Naive thymus-derived CD8-positive, alpha-beta T cell (primary cell): ENCODE data around the gene ULK4. TPM values are rescaled to one million over a fixed set of nuclear protein-coding genes. Genes with fewer than 3 reads are reported as not detected.

ENCODE experiments used
- ATAC-seq, 2 donors: fragments of 150-1000 bp; cut with Tn5 transposase in 1 of 2; sonication (Bioruptor Pico), chemical (Tn5 transposase) in 1 of 2; 1 replicate in 1 of 2; 2 replicates in 1 of 2; pipeline ENCODE4 v1.10.0; 2021; ENCODE audit warnings: mild to moderate bottlenecking in 2 of 2, moderate library complexity in 2 of 2
- POLR2A ChIA-PET: fragments of 350-600 bp; sonication (Branson Sonifier 250); formaldehyde crosslinking; loops from one replicate; lab custom pipeline; 2021; ENCODE audit warnings: antibody characterized with exemption; lab: Charles Lee
- DNase-seq, 10 donors: peaks; one replicate each; pipeline versions ENCODE4 v3.0.0 to v3.0.0-alpha.2; 2020 to 2022
- H3K27ac Mint-ChIP-seq, 10 donors: one replicate each; pipeline ENCODE4 v1.8.0; 2020 to 2022; ENCODE audit warnings: mild to moderate bottlenecking in 10 of 10, mixed read lengths in 10 of 10, moderate library complexity in 4 of 10, inconsistent platforms in 1 of 10
- H3K27me3 Mint-ChIP-seq, 5 donors: one replicate each; pipeline ENCODE4 v1.8.0; 2021 to 2022; ENCODE audit warnings: mixed read lengths in 5 of 5
- H3K36me3 Mint-ChIP-seq, 3 donors: one replicate each; pipeline ENCODE4 v1.8.0; 2020 to 2022; ENCODE audit warnings: mixed read lengths in 3 of 3, mild to moderate bottlenecking in 2 of 3, inconsistent platforms in 1 of 3
- H3K4me1 Mint-ChIP-seq, 4 donors: one replicate each; pipeline ENCODE4 v1.8.0; 2021 to 2022; ENCODE audit warnings: mixed read lengths in 4 of 4
- H3K4me3 Mint-ChIP-seq, 10 donors: one replicate each; pipeline ENCODE4 v1.8.0; 2020 to 2022; ENCODE audit warnings: mild to moderate bottlenecking in 10 of 10, mixed read lengths in 10 of 10, moderate library complexity in 6 of 10, inconsistent platforms in 1 of 10
- H3K9me3 Mint-ChIP-seq, 9 donors: one replicate each; pipeline ENCODE4 v1.8.0; 2020 to 2022; ENCODE audit warnings: mixed read lengths in 9 of 9, mild to moderate bottlenecking in 3 of 9, inconsistent platforms in 1 of 9, moderate library complexity in 1 of 9
- polyA plus RNA-seq, 3 donors: library from polyadenylated mRNA; unstranded; fragments of 300-500 nt; fragmentation: Illumina TruSeq; gene quantifications; one replicate each; pipeline ENCODE4 v1.2.3, GENCODE V29; 2021
- total RNA-seq, 8 experiments: library from RNA in 2 of 8; stranded (reverse) in 2 of 8; gene quantifications; one replicate each; pipeline ENCODE4 v1.2.3 and lab custom pipeline; 2021 to 2026

Gene ULK4
- total and polyA plus RNA-seq, 5 experiments from 2014 or later, result 6.6 to 16.8 (median 10.7) TPM

DNA sequence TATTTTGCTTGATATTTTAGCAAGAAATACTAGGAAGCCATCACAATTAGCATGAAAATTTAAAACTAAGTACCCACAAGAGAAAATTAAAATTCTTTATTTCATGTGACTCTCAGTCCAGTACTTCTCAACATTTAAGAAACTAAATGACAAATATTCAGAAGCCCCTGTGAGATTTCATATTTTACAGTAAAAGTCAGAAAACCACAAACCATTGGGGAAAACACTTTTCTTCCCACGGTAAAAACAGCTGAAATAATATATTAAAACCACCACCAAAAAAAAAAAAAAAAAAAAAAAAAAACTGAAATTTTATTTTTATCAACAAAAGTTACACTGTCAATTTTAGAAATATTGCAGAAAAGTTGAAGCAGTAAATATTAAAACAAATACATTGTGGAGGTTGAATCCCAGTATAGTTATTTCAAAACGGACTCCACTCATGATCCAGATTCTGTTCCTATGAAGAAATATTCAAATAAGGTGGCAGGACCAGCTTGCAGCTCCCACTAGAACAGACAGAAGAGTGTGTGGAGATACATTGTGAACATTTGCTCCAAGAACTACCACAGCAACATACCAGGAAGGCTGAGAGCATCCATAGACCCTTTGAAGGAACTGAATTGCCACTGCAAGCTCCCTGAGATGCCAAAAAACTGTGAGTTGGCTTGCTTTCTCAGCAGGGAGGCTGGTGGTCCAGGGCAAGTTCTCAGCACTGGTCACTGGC, 454.4 kb downstream of the ULK4 start:
- no peak overlapping the region for H3K27ac Mint-ChIP-seq
- no peak overlapping the region for H3K4me3 Mint-ChIP-seq
- no peaks in the 10 kb centered on the region for H3K27me3 Mint-ChIP-seq
- POLR2A ChIA-PET, result no interaction called here
- H3K36me3 Mint-ChIP-seq, result peaks cover 7 to 42% (median 37%) of the 10 kb centered on the region in 3 donors
- no peaks in the 10 kb centered on the region for H3K4me1 Mint-ChIP-seq
- DNase-seq (no peak), ATAC-seq (no peak)
- peaks cover 7 to 50% (median 43%) of the 10 kb centered on the region in 9 donors for H3K9me3 Mint-ChIP-seq

DNA sequence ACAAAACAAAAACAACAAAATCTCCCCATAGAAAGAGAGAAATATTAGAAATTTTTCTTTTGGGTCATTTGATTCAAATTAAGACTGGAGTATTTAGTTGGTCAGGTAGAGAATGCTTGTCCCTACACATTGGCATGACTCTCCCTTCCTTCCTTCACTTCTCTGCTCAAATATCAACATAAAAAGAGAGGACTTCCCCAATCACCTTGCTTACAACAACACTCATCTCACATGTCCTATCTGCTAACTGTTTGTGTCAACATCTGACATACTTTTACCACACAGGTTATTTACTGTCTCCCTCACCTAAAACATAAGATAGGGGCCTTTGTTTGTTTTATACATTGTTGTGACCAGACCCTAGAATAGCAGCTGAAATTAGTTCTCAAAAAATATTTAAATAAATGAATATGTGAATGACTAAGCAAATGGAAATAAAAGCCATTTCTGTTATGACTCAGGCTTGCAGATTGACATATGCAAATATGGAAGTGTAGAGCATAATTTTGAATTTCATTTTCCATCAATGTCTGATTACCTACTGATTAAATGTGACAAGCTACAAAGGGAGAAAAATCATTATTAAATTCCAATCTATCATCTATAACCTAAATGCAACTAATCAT, 457.8 kb downstream of the ULK4 start:
- peaks cover 2 to 18% (median 10%) of the 10 kb centered on the region in 9 donors for H3K9me3 Mint-ChIP-seq
- POLR2A ChIA-PET, result no interaction called here

DNA sequence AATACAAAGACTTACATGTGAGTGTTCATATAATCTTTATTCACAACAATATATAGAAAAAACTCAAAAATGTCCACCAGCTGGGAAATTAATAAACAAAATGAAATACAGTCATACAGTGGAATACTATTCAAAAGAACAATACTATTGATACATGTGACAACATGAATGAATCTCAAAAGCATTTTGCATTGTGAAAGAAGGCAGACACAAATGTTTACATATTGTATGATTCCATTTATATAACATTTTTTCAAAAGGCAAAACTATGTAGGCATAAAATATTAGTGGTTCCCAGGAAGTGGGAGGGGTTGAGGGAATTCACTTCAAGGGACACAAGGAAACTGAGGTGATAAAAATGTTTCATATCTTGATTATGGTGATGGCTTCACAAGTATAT, 459.4 kb downstream of the ULK4 start:
- ATAC-seq (no peak), DNase-seq (no peak)
- Mint-ChIP-seq H3K9me3 (peaks cover 0 to 2% (median 0%) of the 10 kb centered on the region in 9 donors), H3K4me1 (no peaks in the 10 kb centered on the region), H3K36me3 (no peaks in the 10 kb centered on the region), H3K4me3 (no peak overlapping the region), H3K27ac (no peak overlapping the region), H3K27me3 (no peaks in the 10 kb centered on the region)
- POLR2A ChIA-PET, result no interaction called here

More for the DNA sequence above, 457.8 kb downstream of the ULK4 start:
- no peak for ATAC-seq
- no peak for DNase-seq
- no peak overlapping the region for H3K27ac Mint-ChIP-seq
- H3K4me3 Mint-ChIP-seq, result no peak overlapping the region
- H3K36me3 Mint-ChIP-seq, result peaks cover 7 to 10% (median 10%) of the 10 kb centered on the region in 3 donors
- no peaks in the 10 kb centered on the region for H3K4me1 Mint-ChIP-seq
- H3K27me3 Mint-ChIP-seq, result no peaks in the 10 kb centered on the region

DNA sequence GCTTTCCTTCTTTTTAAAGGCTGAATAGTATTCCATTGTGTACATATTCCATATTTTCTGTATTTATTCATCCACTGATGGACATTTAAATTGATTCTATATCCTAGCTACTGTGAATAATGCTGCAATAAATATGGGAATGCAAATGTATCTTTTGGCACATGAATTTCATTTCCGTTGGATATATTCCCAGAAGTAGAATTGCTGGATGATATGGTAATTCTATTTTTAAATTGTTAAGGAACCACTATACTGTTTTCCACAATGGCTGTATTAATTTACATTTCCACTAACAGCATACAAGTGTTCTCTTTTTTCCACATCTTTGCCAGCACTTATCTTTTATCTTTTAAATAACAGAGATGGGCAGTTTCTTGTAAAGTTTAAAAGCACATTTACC, 459.9 kb downstream of the ULK4 start:
- no peaks in the 10 kb centered on the region for H3K27me3 Mint-ChIP-seq
- ATAC-seq (no peak), DNase-seq (no peak)
- no peaks in the 10 kb centered on the region for H3K36me3 Mint-ChIP-seq
- H3K4me1 Mint-ChIP-seq, result no peaks in the 10 kb centered on the region
- H3K27ac Mint-ChIP-seq, result no peak overlapping the region
- no peaks in the 10 kb centered on the region for H3K9me3 Mint-ChIP-seq
- POLR2A ChIA-PET, result no interaction called here
- H3K4me3 Mint-ChIP-seq, result no peak overlapping the region

DNA sequence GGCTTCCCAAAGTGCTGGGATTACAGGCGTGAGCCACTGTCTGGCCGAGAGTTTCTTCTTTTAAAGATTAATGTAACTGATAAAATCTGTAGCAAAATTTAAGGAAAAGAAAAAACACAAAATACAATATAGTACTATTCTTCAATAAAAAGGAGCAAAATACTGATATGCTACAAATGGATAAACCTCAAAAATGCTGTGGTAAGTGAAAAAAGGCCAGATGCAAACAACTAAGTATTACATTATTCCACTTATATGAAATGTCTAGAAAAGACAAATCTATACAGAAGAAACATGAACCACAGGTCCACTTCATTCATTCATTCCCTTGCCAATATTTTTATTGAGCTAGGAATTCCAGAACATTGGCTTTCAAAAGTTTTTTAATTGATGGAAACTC, 463.1 kb downstream of the ULK4 start:
- H3K36me3 Mint-ChIP-seq, result peaks cover 0 to 10% (median 6%) of the 10 kb centered on the region in 3 donors
- H3K27ac Mint-ChIP-seq, result no peak overlapping the region
- no peak for DNase-seq
- H3K9me3 Mint-ChIP-seq, result peaks cover 0 to 3% (median 0%) of the 10 kb centered on the region in 9 donors
- no peak for ATAC-seq
- H3K4me1 Mint-ChIP-seq, result no peaks in the 10 kb centered on the region
- no peak overlapping the region for H3K4me3 Mint-ChIP-seq
- H3K27me3 Mint-ChIP-seq, result no peaks in the 10 kb centered on the region
- POLR2A ChIA-PET, result no interaction called here

DNA sequence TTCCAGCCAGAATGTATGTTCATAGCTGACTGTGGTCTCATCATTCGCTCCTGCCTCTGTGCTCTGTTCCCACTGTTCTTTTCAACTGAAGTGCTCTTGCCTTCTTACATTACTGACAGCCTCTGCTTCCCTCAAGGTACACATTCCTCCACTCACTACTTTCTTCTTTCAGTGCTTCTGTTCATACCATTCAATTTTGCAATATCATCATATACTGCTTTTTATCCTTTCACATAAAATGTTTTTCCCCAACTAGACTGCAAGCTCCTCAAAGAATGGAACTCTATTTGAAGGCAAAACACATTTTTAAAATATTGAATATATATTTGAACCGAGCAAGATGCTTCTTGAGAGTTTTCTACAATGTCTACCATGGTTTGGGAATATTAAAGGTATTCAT, 471.5 kb downstream of the ULK4 start:
- ATAC-seq, result no peak
- no peaks in the 10 kb centered on the region for H3K27me3 Mint-ChIP-seq
- DNase-seq, result no peak
- peaks cover 0 to 1% (median 0%) of the 10 kb centered on the region in 3 donors for H3K36me3 Mint-ChIP-seq
- no peak overlapping the region for H3K27ac Mint-ChIP-seq
- POLR2A ChIA-PET, result no interaction called here
- H3K9me3 Mint-ChIP-seq, result peaks cover 0 to 6% (median 0%) of the 10 kb centered on the region in 9 donors
- no peak overlapping the region for H3K4me3 Mint-ChIP-seq
- no peaks in the 10 kb centered on the region for H3K4me1 Mint-ChIP-seq

DNA sequence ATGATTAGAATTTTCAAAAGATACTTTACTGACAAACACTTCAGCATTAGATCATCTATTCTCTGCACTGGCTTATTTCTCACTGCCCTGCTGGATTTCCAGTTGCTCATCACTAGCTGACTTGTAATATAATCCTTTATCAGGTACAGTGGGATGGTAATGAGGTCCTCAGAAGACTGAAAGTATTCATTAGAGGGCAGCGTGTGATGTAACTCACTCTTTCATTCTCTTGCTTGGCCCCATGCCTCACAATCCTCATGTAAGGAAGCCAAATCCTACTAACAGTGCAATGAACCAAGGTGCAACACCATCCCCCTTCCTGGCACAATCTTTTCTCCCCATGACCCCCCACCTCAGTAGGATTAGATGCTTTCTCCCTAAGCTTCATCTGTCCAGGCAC, 472.7 kb downstream of the ULK4 start:
- POLR2A ChIA-PET, result no interaction called here

DNA sequence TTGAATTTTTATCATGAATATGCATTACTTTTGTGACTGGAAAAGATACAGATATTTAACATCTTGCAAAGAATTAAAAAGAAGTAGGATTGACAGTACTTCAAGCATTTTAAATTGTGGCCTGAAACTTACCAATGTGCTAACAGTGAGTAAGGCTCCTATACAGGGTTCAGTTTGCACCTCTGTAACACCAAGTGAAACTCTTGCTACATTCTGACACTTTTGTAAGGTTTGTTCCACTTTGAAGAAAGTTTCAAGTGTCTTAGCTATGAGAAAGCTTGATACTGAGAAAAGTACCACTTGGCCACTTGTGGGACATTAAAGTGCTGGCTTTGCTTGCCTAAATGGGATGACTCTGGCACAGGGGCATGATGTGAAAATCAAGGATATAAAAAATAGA, 473.4 kb downstream of the ULK4 start:
- ATAC-seq, result no peak
- H3K36me3 Mint-ChIP-seq, result peaks cover 0 to 7% (median 2%) of the 10 kb centered on the region in 3 donors
- no peak overlapping the region for H3K4me3 Mint-ChIP-seq
- H3K4me1 Mint-ChIP-seq, result no peaks in the 10 kb centered on the region
- POLR2A ChIA-PET, result no interaction called here
- H3K27ac Mint-ChIP-seq, result no peak overlapping the region
- DNase-seq, result no peak
- H3K9me3 Mint-ChIP-seq, result peaks cover 0 to 9% (median 0%) of the 10 kb centered on the region in 9 donors
- H3K27me3 Mint-ChIP-seq, result no peaks in the 10 kb centered on the region

More for the DNA sequence above, 472.7 kb downstream of the ULK4 start:
- DNase-seq (no peak), ATAC-seq (no peak)
- Mint-ChIP-seq H3K9me3 (peaks cover 0 to 9% (median 0%) of the 10 kb centered on the region in 9 donors), H3K36me3 (peaks cover 0 to 7% (median 2%) of the 10 kb centered on the region in 3 donors), H3K4me3 (no peak overlapping the region), H3K4me1 (no peaks in the 10 kb centered on the region), H3K27me3 (no peaks in the 10 kb centered on the region), H3K27ac (no peak overlapping the region)

DNA sequence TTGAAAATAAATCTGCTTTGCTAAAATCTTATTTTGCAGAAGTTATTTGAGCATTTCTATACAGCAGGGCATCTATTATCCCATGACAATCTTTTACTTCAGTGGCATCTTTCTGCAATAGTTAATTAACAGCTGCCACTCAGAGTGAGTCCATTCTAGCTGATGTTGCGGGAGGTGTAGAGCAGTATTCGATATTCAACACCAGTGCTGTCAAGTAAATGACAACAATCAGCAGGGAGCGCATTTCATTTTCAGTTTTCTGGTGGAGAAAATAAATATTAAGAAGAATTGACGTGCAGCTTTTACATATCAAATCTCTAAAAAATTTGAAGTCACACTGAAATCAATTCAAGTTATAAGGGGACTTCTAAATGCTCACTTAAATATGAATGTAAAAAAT, 476.4 kb downstream of the ULK4 start:
- DNase-seq, result no peak
- Mint-ChIP-seq H3K36me3 (peaks cover 0 to 7% (median 5%) of the 10 kb centered on the region in 3 donors), H3K4me1 (peaks cover 0 to 7% (median 0%) of the 10 kb centered on the region in 4 donors), H3K9me3 (peaks cover 0 to 11% (median 3%) of the 10 kb centered on the region in 9 donors), H3K4me3 (no peak overlapping the region), H3K27me3 (no peaks in the 10 kb centered on the region), H3K27ac (no peak overlapping the region)
- POLR2A ChIA-PET, result no interaction called here
- ATAC-seq, result no peak

DNA sequence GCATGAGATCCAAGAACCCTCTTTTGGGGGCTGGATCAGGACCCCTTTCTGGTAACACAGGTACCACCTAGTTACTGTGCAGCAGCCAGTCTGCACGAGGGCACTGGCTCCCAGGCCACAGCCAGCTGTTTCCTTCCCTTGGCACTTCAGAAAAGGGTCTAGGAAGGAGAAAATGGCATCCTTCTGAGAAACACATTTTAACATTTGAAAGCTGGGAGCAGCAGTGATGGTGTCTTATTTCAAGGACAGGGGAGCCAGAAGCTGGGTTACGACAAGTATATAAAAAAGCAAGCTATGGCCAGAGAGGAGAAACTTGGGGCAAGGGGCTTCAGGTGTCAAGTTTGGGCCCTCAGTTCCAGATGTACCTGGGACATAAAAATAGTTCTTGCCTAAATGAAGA, 479.8 kb downstream of the ULK4 start:
- H3K9me3 Mint-ChIP-seq, result peaks cover 0 to 15% (median 3%) of the 10 kb centered on the region in 9 donors
- peaks cover 0 to 7% (median 0%) of the 10 kb centered on the region in 4 donors for H3K4me1 Mint-ChIP-seq
- H3K27me3 Mint-ChIP-seq, result no peaks in the 10 kb centered on the region
- DNase-seq (no peak), ATAC-seq (no peak)
- POLR2A ChIA-PET, result no interaction called here
- H3K4me3 Mint-ChIP-seq, result no peak overlapping the region
- H3K36me3 Mint-ChIP-seq, result peaks cover 0 to 12% (median 5%) of the 10 kb centered on the region in 3 donors
- H3K27ac Mint-ChIP-seq, result no peak overlapping the region

DNA sequence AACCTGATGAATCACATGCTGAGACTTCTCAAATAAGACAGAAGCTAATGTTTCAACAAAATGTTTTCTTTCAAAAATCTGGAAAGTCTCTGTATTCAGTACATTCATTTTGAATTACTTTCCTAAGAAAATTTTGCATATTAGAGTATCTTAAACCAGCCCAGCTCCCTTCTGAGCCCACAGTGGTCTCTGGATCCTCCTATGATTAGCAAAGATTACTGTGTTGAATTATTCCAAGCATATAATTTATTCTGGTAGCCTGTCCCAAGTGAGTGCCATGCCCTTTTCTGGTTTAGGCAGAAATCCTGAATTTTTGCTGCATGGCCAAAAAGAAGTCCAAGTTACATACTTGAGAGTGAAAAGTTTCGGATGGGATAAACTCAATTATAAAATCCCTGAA, 483.6 kb downstream of the ULK4 start:
- DNase-seq (no peak), ATAC-seq (no peak)
- Mint-ChIP-seq H3K4me3 (no peak overlapping the region), H3K4me1 (peaks cover 0 to 7% (median 0%) of the 10 kb centered on the region in 4 donors), H3K27ac (no peak overlapping the region), H3K36me3 (peaks cover 0 to 16% (median 10%) of the 10 kb centered on the region in 3 donors), H3K9me3 (peaks cover 8 to 28% (median 15%) of the 10 kb centered on the region in 9 donors), H3K27me3 (no peaks in the 10 kb centered on the region)
- POLR2A ChIA-PET, result no interaction called here

DNA sequence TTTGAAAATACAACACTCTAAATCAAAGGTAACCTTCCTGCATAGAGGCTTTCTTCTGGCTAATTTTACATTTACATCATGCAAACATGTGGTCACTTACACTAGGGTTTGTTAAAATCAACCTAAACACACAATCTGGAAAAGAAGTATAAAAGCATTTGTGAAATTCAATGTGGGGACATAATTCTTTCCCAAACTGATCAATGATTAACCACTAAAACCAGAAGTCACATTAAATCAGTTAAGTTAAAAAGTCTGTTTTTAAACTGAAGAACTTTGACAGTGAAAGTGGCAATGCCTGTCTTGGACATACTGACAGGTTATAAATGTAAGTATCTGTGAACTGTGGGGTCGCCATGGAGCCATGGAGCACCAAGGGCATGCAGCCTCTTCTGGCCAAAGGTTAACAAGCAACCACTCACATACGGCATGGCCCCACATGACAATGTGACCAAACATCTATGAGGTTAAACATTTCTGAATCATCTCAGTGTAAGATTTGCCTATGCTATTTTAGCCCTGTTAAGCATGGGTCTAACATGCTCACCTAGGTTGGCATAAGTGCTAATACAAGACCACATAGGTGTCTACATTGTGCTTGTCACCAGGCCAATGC, 484.4 kb downstream of the ULK4 start:
- Mint-ChIP-seq H3K4me1 (peaks cover 0 to 6% (median 0%) of the 10 kb centered on the region in 4 donors), H3K27me3 (no peaks in the 10 kb centered on the region), H3K36me3 (peaks cover 0 to 22% (median 16%) of the 10 kb centered on the region in 3 donors), H3K4me3 (no peak overlapping the region), H3K27ac (no peak overlapping the region), H3K9me3 (peaks cover 8 to 33% (median 16%) of the 10 kb centered on the region in 9 donors)
- POLR2A ChIA-PET, result no interaction called here
- no peak for DNase-seq
- no peak for ATAC-seq

DNA sequence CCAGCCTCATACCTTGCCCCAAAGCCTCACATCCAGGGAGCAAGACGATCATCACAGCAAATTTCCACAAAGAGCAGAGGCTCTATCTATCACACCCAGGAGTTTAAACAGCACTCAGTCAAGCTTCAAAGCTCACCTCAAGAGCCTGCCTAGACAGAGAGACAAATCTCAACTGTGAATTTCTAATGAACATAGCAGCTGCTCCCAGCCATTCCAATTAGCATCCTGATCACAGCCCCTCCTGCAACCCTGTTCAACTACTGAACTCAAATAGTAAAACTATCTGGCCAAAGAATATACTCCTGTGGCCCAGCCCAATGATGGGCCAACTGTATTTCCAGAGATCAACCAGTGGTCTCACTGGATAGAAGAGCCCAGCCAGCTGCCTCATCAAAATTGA, 492.8 kb downstream of the ULK4 start:
- POLR2A ChIA-PET, result no interaction called here
- no peaks in the 10 kb centered on the region for H3K27me3 Mint-ChIP-seq
- DNase-seq, result no peak
- H3K4me1 Mint-ChIP-seq, result no peaks in the 10 kb centered on the region
- no peak for ATAC-seq
- no peak overlapping the region for H3K27ac Mint-ChIP-seq
- H3K9me3 Mint-ChIP-seq, result peaks cover 11 to 60% (median 37%) of the 10 kb centered on the region in 9 donors
- H3K36me3 Mint-ChIP-seq, result peaks cover 2 to 41% (median 39%) of the 10 kb centered on the region in 3 donors
- no peak overlapping the region for H3K4me3 Mint-ChIP-seq
